NCI-H460 (cell line): ENCODE results near the gene KRT81. TPM values are rescaled to one million over a fixed set of nuclear protein-coding genes. Genes with fewer than 3 reads are reported as not detected.
"Not testable (repeated sequence)": the region's sequence is repeated elsewhere in the genome, so short reads cannot be mapped to it uniquely, and the experiment has no call there.

Source experiments
- DNase-seq: peaks from one replicate; pipeline ENCODE4 v3.0.0-alpha.2; 2016; ENCODE audit warnings: low read depth; ENCODE audit errors: extremely low read depth
- total RNA-seq: library from RNA; depleted of rRNA; stranded (reverse); fragments of >200 nt; shearing (Covaris generic); gene quantifications from 2 replicates; pipeline ENCODE4 v1.2.3, GENCODE V29; 2014

KRT81 gene
- total RNA-seq, 1 experiment from 2014 or later: 54.3 TPM

DNA sequence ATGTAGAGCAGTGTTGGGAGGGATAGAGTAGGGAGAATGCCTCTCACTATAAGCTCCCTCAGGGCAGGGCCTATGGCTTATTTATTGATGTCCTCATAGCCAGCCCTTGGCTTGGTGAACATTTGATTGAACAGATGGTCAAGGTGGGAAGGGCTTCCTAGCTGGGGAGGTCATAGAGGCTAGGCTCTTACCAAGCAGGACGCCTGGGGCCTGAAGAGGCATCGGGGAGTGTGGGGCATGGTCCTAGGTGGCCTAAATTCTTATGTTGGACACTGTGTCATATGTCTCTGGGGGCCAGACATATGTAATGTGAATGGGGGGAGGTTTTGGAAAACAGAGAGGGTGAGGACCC is 34.8 kb downstream of the KRT81 start:
- no peak for DNase-seq

DNA sequence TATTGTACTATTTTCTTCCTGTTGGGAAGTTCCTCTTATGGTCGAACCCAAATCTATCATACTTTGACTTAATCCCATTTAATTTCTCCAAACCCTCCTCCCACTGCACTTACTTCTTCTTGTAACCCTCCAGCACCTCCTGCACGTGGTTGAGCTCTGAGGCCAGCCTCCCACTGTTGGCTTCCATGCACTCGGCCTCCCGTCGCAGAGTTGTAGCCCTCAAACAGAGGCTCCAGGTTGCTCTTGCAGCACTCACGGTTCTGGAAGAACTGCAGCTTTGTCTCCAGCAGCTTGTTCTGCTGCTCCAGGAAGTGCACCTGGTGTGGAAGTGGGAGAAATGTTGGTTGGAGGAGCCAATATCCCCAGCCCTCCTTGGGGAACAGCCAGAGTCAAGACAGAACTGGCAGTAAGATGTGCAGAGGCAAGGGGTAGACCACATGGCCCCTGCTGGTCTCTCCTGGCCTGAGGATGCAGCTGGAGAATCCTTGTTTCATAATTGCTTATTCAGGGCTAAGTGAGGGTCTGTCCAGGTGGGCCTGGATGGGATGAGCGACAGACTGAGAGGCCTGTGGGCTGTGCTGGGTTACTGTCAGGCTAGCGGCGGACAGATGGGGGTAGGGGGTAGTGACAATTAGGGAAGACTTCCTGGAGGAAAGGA is 35.3 kb downstream of the KRT81 start:
- no peak for DNase-seq

DNA sequence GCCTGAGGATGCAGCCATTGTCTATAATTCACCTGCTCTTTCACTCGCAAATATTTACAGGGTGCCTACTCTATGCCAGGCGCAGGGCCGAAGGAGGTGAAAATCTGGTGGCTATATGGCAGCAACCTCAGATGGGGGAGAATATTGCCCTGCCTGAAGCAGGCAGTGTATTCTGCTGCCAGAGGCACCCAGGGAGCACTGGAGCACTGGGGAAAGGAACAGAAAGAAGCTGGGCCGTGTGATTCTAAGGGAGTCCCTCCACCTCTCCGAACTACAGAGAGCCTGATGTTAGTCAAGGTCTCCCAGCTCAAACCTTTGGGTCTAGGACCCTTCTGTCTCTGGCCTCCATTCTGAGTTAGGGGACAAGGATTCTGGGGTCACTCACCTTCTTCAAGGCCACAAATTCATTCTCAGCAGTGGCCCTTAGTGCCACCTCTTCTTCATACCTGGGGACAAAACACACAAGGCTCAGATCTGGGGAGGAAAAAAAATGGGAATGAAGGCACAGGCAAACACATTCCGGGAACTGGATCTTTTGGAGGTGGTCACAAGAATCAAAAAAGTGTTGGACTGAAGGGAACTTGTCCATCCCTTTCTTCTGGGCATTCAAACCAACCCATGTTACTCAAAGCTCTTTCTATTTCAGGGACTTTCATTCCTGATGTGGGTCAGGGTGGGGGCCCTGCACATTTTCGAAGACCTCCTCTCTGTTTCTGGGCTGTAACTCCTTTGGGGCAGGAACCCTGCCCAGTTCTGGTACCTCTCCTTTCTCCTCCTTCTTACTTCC is 36.2 kb downstream of the KRT81 start:
- no peak for DNase-seq

DNA sequence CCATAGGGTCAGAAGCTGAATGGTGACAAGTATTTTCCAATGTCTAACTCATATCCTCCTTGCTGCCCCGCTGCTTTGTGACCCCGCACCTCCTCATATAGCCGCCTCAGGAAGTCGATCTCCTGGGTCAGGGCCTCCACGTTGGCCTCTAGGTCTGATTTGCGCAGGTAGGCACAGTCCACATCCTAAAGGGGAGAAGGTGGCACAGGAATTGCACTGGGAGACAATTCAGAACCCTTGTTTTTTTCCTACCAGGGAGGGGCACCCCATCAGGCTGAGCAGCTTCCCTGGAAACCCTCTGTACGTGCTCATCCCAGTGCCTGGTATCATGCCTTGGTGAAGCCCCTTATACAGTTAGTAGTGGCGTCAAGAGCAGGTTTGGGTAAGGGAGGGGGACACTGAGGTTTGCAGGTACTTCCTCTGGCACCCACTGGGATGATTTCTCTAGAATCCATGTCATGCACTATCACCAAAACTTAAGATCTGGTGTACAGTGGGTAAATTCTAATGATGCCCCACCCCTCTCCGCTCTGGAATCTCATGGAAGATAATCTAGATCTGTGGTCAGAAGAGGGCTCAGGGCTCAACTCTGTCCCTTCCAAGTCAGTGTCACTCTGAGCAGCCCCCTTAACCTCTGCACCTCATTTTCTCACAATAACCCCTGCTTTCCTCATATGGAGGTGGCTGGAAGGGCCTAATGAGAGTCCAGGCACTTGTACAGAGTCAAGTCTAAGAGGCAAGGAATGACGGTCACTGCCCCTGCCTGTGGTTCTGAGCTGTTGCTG is 37.0 kb downstream of the KRT81 start:
- DNase-seq: no peak

DNA sequence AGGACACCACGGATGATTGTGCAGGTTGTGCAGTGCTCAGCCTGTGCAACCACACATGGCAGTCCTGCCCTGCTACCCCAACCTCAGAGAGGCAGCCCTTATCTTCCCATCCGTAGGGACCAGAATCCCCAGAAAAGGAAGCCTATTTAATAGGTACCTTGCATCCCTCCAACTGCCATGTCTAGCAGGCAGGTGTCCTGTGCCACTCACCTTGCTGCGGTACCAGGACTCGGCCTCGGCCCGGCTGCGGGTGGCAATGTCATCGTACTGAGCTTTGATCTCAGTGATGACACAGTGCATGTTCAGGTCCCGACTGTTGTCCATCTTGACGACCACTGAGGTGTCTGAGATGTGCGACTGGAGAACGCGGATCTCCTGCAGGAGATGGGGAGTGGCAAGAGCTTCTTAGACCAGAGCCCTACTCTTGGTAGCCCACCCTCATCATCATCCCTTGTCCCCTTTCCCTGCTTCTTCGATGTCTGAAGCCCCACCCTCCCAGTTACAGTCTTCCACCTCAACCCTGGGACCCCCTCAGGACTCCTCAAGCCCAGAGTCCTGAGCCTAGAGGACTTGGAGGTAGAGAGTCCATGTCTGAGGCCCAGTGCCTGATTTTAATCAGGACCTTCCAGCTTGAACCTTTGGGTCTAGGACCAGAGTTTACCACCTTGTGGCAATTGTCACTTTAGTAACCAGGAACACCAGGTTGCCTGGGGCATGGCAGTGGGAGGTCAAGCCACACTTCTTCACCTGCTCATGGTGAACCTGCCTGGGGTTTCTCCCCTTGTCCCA is 37.7 kb downstream of the KRT81 start:
- no peak for DNase-seq

DNA sequence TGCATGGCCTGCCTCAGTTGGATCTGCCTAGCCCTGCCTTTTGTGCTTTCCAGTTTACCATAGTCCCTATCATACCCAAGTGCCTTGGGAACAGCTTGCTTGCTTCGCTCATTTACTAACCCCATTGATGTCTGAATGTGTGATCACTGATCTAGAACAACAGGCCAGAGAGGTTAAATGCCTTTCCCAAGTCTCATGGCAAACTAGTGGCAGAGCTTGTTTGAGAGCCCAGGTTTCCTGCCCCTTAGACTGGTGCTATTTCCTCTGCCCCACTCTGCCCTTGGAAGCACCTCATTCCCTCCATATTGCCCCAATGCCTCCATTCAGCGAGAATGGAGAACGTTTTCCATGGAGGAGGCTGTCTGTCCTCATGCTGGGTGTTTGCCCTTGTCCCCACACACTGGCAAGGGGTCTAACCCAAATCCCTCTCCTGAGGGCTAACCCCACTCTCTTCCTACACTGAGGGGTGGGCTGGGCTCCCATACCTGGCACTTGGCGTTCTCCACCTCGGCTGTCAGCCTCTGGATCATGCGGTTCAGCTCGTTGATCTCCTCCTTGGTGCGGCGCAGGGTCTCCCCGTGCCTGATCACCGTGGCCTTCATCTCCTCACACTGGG is 38.5 kb downstream of the KRT81 start:
- no peak for DNase-seq

DNA sequence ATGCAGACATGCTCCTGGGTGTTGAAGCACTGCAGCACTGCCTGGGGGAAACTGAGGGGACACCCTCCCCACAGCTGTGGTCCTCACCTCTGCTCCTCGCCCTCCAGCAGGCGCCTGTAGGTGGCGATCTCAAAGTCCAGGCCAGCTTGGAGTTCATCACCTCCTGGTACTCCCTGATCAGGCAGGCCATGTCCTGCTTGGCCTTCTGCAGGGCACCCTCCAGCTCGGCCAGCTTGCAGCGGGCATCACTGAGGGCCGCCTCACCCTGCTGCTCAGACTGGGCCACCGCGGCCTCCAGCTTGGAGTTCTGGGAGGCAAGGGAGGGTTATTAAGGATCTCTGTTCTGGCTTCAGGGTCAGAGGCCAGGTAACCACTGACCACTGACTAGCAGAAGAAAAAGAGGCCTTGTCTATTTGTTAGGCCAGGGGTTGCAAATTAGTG is 39.1 kb downstream of the KRT81 start:
- DNase-seq: not testable (repeated sequence)

DNA sequence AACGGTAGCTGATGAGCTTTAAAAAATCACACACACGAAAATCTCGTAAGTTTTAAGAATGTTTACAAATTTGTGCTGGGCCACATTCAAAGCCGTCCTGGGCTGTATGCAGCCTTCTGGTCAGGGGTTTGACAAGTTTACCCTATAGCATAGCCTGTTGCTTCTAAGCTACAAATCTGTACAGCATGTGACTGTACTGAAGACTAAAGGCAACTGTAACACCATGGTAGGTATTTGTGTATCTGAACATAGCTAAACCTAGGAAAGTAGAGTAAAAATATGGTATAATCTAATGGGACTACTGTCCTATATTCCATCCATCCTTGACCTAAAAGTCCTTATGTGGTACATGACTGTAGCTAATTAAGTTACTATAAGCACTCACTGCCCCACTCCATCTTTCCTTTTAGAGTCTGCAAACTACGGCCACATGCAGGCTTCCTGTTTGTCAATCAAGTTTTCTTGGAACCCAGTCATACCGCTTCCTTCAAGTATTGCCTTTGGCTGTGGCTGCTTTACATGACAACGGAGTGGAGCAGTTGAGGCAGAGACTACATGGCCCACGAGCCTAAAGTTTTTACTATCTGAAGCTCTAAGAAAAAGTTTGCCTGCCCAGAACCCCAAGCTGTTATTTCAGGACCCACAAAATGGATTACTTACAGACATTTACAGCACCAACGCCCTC is 39.8 kb downstream of the KRT81 start:
- no peak for DNase-seq

DNA sequence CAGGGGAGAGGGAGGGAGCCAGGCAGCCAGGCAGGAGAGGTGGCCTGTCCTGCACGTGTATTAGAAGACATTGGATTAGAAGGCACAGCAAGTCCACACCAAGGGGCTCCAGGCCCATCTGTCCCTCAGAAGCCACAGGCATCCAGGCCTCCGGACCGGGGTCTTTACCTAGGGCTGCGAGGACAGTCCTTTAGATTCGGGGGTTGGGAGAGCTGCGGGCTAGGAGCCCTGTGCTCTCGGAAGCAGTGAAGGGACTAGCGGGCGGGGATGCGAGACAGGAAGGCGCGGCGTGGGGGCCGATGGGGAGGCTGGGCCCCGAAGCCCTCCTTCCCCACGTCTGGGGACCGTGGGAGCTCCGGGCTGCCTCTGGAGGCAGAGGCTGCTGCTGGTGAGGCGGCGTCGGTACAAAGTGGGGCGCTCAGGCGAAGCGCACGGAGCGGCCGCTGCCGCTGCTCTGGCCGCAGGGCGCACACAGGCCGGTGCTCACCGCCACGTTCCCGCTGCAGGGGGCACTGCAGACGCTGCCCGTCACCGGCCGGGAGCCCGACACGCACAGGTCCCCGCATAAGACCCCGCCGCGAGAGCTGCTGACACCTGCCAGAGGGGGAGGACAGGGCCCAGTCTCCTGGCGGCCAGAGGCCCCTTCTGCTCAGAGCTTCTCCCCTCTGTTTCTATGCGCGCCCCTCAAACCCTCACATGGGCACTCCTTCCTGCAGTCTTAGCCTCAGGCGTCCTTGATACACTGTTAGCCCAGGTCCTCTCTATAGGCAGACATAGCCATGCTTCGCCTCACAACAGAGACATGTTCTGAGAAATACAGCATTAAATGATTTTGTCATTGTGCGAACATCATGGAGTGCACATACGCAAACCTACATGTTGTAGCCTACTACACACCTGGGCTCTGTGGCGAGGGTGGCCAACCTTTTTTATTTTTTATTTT is 41.0 kb downstream of the KRT81 start:
- no peak for DNase-seq

DNA sequence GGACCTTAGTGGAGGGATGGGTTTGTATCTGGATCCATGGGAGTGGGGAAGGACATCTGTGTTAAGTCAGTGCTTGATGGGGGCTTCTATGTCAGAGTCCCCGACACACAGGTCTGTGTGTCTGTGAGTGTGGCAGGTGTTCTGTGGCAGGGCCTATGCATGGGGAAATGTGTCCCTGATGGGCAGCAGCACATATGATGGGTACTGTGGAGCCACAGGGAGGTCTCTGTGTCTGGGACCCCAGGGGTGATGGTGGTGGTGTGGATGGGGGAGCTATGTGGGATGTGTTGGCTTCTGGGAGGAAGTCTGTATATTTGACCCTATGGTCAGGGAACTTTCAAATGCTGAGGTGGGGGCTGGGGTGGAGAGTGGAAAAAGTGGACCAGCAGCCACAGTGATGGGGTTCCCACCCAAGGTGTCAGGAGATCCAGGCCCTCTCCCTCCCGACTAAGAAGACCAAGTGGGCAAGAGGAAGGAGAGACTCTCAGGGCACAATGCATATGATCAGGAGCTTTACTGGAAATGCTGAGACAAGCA is 41.8 kb downstream of the KRT81 start:
- DNase-seq: no peak

DNA sequence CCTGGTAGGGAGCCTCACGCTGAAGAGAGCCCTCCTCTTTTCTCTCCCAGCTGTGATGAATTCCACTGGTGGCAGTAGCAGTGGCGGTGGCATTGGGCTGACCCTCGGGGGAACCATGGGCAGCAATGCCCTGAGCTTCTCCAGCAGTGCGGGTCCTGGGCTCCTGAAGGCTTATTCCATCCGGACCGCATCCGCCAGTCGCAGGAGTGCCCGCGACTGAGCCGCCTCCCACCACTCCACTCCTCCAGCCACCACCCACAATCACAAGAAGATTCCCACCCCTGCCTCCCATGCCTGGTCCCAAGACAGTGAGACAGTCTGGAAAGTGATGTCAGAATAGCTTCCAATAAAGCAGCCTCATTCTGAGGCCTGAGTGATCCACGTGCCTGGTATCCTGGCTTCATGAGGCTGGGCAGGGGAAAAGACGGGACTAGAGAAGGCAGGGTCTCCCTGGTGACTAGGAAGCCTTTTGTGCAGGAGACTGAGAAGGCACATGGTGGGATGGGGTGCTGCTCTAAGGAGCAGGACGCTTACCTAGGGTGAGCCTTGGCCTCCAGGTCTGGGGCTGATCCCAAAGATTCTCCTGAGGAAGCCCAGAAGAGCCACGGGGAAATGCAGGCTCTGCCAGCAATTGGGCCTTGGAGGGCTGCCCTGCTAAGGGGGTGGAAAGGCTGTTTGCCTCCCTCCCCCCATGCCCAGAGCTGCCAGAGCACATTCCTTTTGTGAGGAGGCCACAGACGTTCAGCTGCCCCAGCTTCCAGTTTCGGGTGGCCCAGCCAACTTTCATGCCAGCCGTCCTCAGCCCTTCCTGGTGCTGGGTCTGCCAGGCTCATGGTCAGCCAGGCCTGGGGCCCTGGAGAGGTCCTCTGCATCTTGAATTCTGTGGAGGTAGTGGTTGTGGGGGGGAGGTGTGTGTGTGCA is 42.5 kb downstream of the KRT81 start:
- DNase-seq: no peak

DNA sequence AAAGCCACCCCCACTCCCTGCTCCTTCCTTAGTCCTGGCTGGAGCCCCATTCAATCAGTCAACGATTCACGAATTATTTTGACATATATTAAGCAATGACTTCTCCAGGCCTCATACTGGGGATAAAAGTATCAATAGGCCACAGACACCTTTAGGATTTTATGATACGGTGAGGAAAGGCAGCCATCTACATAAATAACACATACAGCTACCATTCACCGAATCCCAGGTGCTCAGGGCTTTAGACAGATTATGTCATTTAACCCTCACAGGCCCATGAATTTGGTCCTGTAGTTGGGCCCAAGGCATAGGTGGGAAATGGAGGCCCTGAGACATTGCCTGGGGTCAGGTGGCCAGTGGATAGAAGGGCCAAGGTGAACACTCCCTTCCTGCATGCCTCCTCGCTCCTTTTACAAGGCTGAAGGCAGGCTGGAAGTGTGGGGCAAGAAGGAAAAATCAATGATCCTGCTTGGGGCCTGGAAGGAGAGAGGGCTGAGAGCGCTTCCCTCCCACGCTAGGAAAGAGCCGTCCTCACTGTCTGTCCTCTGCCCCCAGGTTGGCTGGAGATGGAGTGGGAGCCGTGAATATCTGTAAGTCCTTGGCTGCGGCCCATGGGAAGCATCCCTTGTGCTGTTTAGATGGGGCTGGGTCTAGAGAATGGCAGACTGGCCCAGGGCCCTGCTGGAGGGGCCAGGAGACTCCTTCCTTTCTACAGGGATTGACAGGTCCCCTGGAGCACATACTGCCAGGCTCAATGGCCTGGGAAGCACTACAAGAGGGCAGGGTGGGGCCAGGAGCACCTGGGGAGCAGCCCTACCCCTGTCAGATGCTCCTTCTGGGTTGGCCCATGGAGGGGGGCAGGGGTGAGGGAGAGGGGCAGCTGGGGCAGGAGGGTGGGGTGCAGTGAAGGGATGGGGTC is 43.5 kb downstream of the KRT81 start:
- DNase-seq: no peak

DNA sequence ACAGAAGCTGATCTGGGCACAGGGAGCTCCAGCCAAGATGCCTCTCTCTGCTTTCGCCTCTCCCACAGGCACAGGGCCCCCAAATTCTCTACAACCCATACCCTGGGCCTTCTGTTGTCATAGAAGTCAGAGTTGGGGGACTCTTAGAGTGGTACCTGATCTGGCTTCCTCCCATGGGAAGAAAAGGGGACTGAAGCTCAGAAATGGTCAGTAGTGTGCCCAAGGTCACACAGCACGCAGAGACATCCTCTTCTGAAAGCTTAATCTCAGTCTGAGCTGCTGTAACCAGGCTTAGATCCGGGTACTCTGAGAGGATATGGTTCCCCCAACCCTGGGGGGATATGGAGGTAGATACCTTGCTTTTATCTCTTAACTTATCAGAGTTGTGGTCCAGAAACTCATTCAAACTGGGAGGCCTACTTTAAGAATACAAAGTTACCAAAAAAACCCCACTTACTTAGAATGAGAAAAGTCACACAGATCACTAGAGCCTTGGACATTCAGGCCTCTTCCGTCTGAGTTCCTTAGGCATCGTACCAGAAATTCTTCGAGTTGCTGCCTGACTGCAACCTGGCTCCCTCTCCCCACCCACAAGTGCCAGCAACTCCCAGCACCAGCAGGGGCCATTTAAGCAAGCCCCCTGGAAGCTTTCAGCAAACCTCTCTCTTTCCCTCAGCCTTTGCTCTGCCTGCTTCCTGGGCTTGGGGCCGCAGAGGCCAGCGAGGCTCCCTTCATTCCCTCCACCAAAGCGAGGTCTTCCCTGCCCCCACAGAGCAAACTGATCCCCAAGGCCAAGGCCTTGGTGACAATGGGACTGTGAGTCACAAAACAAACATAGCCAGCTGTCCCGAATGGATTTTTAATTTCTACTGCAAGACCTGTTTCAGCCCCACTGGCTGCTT is 44.4 kb downstream of the KRT81 start:
- peak; percentile 26 for DNase-seq

DNA sequence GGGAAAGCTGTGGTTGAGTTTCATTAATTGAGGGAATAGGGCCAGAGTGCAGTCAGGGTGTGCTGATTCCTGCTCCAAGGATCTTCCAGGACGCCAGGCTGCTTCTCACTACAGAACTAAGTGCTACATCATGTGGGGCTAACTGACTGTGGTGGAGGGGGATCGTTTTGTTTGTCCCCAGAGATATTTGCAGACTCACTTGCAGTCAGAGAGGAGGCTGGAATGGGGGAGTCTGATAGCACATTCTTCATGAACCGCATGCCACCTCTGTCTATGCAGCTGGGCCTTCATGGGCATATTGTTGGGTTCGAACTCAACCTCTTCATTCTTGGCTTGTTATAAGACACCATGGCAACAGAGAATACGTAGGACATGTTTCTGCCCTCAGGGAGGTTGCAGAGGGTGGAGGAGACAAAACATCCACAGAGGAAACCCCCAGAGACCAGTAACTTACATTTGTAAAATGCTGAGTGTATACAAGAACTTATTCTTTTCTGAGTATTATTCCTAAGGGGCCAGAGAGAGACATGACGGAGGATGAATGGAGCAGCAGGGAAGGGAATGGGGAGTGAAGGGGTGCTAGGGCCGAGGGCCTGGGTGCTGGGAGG is 45.3 kb downstream of the KRT81 start:
- no peak for DNase-seq
